Endothelial cell of umbilical vein (primary cell): Measurements from ENCODE around the gene SMIM41.

Experiments used
- CTCF ChIP-seq, 2 donors: IDR thresholded peaks; 1 replicate in 1 of 2; 2 replicates in 1 of 2; pipeline ENCODE4 v1.5.1; 2011; ENCODE audit warnings: low read length in 2 of 2, mild to moderate bottlenecking in 2 of 2, moderate library complexity in 2 of 2, control low read depth in 1 of 2, inconsistent platforms in 1 of 2, low read depth in 1 of 2; ENCODE audit not compliant: insufficient read depth in 1 of 2; ENCODE audit errors: extremely low read depth in 1 of 2
- JUN ChIP-seq: IDR thresholded peaks from 2 replicates; pipeline ENCODE4 v1.6.1; 2011; ENCODE audit warnings: borderline replicate concordance, low read depth; ENCODE audit not compliant: insufficient read length, insufficient read depth
- MYC ChIP-seq: IDR thresholded peaks from one replicate; pipeline ENCODE4 v1.6.1; 2011; ENCODE audit warnings: mild to moderate bottlenecking, low read depth, low read length
- POLR2A ChIP-seq: IDR thresholded peaks from 2 replicates; pipeline ENCODE4 v1.6.1; 2012; ENCODE audit warnings: low read depth, mild to moderate bottlenecking, control low read depth, low read length
- POLR2AphosphoS5 ChIP-seq: IDR thresholded peaks from 2 replicates; pipeline ENCODE4 v1.6.1; 2012; ENCODE audit warnings: low read depth, mild to moderate bottlenecking, control low read depth, low read length, moderate library complexity; ENCODE audit not compliant: insufficient read depth

- no peak for TF ChIP-seq POLR2A
- peak in 1 of 2 donors; percentile 8 for TF ChIP-seq CTCF (IDR thresholded peaks at IDR 0.05; ENCODE audit: extremely low read depth in 1 of 2, insufficient read depth in 1 of 2, low read depth in 1 of 2, low read length in 2 of 2)
- no peak for TF ChIP-seq POLR2AphosphoS5
- peak; percentile 52 for TF ChIP-seq JUN
- TF ChIP-seq MYC = no peak
Observed at GRCh38 chr12:52126605-52127578, 47.4 kb downstream of the SMIM41 start.
